ENCODE results near the gene SPG21.

- TF ChIP-seq CTCF (IDR thresholded peaks at IDR 0.05) (no peak), POLR2AphosphoS5 (IDR thresholded peaks at IDR 0.05) (no peak), POLR2A (IDR thresholded peaks at IDR 0.05) (no peak), EP300 (IDR thresholded peaks at IDR 0.05) (no peak)
Measured at GRCh38 chr15:64961013-64961412, 28.7 kb downstream of the SPG21 start.

Measured in sigmoid colon (tissue), 4 donors.